G401 (cell line): ENCODE results near the gene TTLL6. TPM values are rescaled to one million over a fixed set of nuclear protein-coding genes. Genes with fewer than 3 reads are reported as not detected.

Source experiments
- DNase-seq: peaks from one replicate; pipeline ENCODE4 v3.0.0-alpha.2; 2015; ENCODE audit warnings: low spot score
- in situ Hi-C: cut with HindIII; loops from 2 replicates; pipeline ENCODE4 v1.10.0; 2016; ENCODE audit warnings: low sequenced_read_pairs, mixed read lengths
- total RNA-seq: library from RNA; depleted of rRNA; stranded (reverse); fragments of >200 nt; shearing (Covaris generic); gene quantifications from 2 replicates; pipeline ENCODE4 v1.2.3, GENCODE V29; 2014

The TTLL6 gene
- total RNA-seq, 1 experiment from 2014 or later, result 9.4 TPM

DNA sequence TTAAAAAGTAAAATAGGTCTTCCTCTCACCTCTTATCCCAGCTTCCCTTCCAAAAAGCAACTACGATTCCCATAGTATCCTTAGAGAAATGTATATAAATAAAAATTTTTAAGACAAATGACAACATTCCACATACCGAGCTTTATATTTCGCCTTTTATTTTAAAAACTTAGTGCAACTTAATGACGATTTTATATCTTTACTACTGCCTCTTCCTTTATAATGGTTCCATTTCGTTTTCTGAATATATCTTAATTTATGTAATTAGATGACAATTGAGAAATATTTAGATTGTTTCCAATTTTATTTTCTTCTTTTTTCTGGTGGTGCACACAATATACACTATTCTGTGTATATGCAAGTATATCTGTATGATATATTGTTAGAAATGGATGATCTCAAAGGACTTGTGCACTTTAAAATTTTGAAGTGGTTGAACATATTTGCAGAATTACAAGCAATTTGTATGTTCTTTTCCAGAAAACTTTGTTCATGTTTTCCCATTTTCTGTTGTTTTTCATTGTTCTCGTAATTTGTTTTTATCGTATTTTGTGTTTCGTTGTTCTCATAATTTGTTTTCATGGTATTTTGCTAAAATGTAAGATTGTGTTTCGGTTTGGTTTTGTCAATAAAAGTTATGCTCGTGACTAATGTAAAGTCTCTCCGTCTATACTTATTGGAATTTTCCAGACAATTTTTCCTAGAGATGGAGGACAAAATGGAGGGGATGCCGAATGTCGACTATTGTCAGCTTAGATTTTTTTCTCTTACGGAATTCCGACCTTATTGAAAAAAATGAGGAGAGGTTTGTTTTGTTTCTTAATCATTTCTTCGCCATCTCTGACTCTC, 68.1 kb downstream of the TTLL6 start:
- DNase-seq, result no peak
- in situ Hi-C loops, result no loop called here

DNA sequence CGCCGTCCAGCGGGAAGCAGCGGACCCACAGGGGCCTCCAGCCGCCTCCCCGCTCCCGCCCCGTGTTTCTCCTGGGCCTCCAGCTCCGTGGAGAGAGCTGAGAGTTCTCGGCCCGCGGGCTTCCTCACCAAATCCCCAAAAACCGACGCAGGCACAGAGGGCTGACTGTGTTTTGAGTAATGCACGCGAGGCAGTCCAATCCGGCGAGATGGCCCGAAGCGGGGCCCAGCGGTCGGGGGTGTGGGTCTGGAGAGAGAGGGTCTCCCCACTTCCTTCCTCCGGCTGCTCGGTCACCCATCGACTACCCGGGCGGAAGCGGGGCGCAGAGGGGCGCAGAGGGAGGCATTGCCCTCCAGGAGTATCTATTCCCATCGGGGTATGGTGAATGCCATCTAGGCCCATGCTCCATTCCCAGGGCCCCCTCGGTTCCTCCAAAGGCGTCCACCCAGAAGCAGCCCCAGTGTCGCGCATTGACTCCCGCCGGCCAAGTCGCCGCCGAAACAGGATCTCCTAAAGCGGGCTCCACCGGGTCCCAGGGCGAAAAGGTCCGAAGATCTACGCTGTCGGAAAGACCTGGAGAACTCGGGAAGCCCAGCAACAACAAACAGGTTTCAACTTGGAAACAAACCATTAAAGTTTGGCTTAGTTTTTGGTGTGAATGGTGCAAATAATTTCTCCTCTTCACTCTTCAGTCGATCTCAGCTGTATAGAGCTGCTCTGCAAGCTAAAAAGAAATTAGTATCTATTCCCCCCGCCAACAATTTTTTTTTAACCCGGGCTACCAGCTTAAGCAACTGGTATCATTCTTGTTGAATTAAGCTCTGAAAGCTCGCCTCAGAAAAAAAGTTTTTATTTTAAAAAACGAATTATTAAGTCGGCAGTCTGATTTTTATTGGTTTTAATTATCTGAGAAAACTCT, 69.3 kb downstream of the TTLL6 start:
- in situ Hi-C loops, result no loop called here
- no peak for DNase-seq

DNA sequence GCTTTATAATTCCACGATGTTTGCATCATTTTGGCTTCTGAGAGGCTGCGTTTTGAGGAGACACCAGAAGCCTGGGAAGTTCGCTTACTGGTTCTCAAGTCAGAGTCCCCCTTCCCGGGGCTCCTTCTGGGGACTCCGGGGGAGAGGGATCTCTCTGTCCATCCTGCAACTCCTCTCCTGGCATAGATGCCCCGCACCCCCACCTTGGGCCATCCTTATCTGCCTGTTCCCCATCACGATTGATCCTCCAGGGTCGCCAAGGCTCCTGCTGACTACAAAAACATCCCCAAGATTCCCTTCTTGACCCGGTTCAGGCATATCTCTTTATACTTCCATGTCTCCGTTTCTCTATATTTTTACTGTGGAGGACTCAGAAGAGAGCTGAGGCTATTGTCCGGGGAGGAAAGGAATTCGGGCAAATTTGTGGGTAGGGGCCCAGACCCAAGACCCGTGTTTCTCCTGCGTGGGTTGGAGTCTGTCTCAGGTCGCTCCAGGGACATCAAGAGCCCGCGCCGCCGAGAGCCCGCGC, 70.0 kb downstream of the TTLL6 start:
- in situ Hi-C loops, result no loop called here
- no peak for DNase-seq

DNA sequence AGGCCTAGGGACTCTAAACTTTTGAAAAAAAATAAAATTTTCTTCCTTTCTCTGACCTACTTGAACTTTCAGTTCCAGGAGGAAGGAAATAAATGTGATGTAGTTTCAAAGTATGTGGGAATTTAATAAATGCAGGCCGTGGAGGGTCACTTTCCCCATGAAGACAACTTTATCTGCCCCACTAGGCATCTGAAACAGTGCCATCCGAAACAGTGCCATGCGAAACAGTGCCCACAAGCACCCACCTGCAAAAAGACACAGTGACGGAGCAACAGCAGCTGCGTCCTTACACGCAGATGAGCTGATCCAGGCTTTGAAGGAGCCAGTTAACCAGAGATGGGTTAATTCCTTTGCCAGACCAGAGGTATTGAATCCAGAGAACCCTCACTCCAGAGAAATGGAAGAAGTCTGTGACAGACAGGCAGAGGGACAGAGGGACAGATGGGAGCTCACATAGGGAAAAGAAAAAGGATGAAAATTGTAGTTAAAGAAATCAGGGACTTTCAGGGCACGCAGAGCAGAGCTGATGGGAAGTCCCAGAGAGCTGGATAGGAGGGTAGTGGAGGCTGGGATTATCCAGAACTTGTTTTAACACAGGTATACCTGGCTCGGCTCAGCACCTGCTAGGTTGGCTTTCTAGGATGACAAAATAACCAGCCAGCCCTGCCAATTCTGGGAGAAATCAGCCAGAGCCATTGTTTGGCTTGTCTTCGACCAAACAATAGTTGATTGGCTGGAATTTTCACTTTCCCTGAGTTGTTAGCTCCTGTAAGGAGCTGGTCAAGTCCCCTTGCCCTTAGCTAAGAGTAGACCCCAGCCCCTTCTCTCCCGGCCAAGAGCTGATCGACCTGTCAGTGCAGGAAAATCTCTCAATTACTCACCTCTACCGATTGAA, 71.4 kb downstream of the TTLL6 start:
- DNase-seq, result no peak
- in situ Hi-C loops, result no loop called here

DNA sequence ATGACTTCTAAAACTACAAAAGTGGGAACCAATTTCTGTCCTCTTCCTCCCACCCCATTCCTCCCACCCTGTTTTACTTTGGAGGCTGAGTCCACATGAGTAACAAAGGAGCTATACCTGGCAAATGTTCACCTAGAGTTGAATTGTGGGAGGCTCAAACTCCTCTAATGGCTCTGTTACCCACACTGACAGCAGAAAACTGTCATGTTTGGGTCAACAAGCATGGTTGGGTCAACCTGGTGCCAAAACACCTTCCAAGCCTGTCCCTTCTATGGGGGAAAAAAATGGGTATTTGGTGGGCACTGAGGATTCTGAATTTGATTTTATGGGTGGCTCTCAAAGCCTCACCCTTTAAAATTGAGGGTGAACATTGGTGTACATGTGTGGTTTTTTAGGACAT, 76.5 kb downstream of the TTLL6 start:
- no peak for DNase-seq
- in situ Hi-C loops, result no loop called here

DNA sequence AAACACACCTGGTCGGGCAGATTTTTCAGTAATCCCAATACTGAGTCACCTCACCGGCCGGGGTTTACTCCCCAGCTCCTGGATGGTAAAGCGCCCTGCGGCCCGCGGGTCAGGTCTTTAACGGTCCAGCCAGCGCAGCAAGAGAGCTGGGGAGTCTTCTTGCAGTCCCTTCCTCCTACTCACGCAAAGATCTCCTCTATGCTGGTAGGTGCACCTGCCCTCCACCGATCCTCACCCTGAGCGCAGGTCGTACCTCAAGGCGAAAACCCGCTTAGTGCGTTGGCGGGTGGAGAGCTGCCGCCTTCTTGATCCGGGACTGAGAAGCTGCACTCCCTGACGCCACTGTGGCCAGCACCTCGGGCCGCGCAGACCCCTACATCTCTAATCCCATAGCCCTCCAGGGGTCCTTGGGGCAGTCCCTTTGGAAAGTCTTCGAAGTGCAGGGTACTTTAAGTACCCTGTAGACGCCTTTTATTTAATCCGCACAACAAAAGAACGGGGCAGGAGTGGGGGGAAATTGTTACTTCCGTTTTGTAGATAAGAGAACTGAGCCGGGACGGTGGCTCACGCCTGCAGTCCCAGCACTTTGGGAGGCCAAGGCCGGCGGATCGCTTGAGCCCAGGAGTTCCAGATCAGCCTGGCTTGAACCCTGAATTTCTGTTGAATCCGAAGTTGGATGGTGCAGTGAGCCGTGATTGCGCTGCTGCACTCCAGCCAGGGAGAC, 78.1 kb downstream of the TTLL6 start:
- no peak for DNase-seq
- in situ Hi-C loops, result no loop called here

DNA sequence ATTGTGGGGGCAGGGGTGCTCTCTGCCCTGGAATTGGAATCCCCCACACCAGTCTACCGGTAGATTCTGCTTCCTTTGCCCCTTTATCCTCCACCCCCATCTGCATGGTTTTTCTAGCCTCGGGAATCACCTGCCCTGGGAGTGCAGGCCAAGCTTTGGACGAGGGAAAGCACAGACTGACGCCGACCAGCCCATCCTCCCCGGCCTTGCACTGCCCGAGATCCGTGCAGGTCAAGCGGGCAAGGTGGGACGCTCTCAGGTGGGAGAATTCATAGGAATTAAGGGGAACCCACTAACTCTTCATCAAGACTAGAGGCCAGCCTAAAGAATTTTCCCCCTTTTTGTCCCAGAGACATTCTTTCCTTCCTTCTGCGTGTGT, 78.6 kb downstream of the TTLL6 start:
- in situ Hi-C loops, result no loop called here
- DNase-seq, result no peak

DNA sequence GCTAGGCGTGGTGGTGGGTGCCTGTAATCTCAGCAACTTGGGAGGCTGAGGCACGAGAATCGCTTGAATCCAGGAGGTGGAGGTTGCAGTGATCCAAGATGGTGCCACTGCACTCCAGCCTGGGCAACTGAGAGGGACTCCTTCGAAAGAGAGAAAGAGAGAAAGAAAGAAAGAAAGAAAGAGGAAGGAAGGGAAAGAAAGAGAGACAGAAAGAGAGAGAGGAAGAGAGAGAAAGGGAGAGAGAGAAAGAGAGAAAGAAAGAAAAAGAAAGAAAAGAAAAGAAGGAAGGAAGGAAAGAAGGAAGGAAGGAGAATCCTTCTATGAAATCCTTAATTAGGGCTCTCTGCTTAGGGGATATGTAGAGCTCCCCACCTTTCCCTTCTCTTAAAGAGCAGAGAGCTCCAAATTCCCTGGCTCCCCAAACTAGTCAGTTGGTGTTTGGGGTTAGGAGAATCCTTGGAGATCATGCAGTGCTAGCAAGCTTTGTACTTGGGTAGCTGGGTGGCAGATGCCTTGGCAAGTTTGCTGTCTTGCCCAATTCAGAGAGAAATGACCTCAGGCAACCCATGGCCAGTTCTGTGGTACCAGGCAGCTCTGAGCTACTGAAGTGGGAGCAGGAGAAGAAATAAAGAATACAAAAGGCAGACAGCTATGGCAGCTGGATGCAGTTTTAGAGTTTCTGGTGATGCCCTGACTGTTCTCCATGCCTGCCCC, 79.5 kb downstream of the TTLL6 start:
- no peak for DNase-seq
- in situ Hi-C loops, result no loop called here

DNA sequence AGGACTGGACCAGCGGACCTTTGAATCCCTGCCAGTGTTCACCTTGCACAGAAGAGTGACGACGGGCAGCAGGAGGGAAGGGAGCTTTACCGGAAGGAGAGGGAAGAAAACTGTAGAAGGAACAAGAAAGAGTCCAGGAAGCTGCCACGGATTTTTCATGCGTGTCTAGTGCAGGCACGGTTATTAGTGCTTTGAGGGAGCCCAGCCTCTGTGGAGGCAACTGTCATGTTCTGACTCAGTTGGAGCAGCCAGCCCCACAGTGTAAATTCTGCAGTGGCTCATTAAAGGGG, 82.0 kb downstream of the TTLL6 start:
- in situ Hi-C loops, result no loop called here
- no peak for DNase-seq

DNA sequence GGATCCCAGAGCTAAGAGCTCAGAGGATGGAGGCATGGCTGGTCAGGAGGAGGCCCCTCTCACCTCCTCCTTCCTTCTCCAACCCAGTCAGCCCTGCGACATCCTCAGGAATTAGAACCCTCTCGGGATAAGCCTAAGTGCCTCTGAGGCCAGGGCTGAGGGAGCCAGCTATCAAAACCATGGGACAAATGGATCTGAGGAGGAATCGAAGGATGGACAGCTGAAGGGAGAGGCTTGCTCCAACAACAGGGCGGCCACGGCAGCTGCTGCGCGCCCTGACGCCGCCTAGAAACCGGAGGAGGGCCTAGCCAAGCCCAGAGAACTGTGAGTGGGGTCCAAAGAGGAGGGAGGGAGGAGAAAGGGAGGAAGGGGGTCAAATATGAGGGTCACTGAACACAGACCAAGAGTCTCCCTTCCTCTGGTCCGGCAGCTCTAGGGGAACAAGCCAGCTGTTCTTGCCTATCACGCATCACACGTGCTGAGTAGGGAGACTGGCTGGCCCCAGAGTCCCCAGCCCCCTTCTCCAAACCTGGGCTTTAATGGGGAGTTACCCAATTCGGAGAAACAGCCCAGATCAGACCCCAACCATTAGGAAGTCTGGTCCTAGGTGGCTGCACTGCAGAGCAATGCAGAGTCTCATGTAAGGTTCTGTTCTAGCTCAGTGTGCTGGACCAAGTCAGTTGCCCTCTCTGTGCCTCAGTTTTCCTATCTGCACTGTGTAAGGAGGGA, 82.5 kb downstream of the TTLL6 start:
- DNase-seq, result no peak
- in situ Hi-C loops, result no loop called here

DNA sequence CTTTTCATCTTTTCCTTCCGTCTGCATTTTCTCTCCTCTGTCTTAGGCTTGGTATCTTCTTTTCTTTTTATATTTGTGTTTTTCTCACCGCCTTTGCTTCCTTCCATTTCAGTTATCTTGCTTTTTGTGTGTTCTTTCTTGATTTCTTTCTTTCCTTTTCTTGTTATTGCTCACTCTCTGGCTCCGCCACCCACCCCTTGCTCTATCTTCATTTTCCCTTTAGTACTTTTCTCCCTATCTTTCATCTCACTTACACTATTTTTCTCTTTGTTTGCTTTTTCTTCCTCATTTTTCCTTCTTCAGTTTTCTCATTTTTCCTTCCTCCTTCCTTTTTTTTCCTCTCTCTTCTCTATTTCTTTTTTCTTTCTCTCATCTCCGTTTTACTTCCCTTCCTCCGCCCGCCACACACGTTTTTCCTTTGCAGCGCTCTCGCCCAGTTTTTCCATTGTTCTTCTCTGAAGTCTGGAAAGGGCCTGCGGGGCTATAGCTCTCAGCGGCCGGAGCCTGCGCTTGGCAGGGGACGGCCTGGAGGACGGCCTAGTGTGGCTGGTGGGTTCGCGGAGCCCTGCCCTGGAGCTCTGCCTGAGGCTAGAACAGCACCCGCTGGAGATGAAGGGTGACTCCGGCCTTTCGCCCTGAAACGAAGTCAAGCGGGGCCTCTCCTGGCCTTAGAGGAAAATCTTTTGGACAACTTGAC, 83.2 kb downstream of the TTLL6 start:
- DNase-seq, result no peak
- in situ Hi-C loops, result no loop called here

DNA sequence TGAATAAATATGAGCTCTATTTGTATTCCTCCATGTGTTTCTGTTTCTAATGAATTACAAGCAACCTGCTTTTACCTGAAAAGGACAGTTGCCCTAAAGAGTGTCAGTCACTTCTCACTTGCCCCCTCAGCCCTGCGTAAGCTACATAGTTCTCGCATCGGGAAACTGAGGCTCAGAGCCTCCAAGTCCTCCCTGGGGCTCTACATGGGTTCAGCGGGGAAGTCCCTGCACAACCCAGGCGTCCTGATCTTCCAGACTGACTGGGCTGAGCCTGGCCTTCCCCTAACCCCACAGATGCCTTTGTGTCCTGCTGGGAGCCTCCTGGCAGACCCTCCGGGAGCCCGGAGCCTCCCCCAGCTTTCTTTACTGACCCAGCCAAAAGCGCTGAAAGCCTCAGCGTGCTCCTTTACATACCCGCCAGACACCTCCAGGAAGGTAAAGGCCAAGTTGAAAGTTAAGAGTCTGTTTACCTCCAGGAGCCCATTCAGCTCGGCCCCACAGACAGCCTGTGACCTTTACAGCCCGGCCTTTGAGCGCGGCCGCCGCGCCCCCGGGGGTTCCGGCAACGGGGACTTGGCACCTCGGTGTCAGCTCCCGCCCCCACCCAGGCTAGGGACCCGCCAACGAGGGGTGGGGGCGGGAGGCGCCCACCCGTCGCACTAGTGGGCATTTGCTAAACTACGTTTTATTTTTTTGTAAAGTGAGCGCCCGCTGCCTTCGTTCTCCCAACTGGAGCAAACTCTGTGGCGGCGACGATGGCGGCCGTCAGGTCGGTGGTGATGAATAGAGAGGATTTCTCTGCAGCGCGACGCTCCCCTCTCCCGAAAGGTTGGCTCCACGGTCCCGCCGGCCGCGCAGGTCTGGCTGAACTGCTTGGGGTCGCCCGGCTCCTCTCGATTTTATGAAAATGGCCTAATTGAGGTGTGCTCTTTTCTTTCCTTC, 84.1 kb downstream of the TTLL6 start:
- in situ Hi-C loops, result no loop called here
- DNase-seq, result no peak

DNA sequence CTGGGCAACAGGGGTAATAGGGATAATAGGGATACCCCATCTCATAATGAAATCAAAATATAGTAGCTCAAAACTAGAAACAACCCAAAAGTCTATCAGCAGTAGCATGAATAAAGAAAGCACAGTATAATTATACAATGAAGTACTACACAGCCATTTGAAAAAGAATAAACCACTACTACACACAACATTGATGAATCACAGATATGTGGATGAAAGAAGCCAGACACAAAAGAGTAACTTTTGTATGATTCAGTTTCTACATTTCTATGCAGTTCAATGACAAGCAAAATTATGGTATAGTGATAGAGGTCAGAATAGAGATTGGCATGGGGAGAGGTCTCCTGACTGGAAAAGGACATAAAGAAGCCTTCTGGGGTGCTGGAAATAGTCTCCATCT, 85.7 kb downstream of the TTLL6 start:
- DNase-seq, result no peak
- in situ Hi-C loops, result no loop called here

DNA sequence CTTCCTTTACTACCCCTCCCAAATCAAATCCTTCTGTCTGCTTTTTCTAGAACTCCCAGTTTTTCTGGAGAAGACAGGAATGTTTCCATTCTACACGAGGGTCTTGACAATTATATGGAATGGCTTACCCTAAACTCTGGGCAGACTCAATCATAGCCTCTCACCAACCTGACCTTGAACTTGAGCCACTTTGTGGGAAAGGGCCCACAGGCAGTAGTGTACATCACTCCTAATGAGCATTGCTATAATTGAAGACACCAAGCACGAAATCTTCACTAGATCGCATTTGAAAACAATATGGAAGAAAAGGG, 86.8 kb downstream of the TTLL6 start:
- in situ Hi-C loops, result no loop called here
- no peak for DNase-seq

DNA sequence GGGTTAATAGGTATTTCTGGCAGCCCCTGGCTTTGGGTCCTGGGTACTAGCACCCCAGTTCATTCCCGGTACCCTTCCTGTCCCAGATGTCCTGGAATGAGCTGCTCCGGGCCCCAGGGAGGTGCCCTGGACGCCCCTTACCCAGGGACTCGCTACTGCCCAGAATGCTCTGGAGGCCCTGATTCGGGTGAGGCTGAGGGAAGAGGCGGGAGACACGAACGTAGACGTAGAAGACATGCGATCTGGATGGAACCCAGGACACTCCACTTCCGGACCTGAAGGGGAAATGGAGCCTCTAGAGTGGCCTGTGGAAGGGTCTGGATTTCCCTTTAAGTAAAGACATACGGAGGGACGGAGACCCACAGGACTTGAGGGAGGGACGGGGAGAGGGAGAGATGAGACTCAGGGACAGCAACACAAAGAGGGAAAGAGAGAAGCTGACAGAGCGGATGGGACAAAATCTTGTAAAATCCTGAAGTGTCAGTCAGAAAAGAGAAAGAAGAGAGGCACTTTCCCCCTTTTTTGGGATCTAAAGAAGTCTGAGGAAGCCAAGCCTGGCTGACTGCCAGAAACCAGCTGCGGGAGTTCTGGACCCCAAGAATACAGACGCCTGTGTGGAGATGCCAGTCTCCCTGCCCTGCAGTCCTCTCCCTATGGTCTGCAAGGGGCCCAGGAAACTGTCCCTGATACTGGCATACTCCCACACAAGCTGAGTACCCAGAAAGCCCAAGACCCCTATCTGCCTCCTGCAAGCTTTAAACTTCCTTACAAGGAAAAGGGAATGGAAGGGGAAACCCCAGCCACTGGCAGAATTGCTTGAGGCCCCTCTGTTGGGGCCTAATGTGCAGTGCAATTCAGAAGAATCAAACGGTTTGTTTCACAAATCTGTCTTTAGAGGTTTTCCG, 87.4 kb downstream of the TTLL6 start:
- no peak for DNase-seq
- in situ Hi-C loops, result loop anchor here (5.0 kb wide), 1 partner anchor 38 kb away; no protein-coding TSS in a partner anchor
